Measurements from ENCODE around the gene CTRB2.

The CTRB2 gene

DNA sequence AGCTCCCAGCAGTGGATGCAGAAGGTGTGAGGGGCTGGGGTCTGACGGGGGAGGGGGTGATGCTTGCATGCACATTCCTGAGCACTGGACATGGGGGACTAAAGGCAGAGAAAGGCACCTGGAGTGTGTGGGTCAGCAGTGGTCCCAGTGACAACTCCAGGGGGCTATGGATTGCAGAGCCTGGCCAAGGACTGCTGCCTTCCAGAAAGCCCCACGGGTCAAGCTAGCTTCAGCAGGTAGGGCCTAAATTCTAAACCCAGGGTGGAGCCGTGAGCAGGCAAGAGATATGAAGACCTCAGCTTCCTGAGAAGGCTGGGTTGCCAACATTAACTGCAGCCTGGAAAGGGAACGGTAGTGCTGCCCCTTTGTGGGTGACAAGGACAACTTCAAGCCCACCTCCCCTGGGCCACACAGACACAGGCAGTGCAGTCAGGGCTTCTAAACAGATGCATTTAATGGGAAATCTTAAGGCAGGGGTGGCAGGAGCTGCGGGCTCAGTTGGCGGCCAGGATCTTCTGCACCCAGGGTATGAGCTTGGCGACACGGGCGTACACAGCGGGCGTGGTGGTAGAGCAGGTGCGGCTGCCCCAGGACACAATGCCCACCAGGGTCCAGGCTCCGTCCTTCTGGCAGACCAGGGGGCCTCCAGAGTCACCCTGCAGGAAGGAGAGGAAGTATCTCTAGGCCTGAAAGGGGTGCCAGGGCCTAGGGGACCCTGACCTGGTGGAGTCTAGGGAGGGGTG is 3.1 kb downstream of the CTRB2 start:
- DNase-seq = no peak

DNA sequence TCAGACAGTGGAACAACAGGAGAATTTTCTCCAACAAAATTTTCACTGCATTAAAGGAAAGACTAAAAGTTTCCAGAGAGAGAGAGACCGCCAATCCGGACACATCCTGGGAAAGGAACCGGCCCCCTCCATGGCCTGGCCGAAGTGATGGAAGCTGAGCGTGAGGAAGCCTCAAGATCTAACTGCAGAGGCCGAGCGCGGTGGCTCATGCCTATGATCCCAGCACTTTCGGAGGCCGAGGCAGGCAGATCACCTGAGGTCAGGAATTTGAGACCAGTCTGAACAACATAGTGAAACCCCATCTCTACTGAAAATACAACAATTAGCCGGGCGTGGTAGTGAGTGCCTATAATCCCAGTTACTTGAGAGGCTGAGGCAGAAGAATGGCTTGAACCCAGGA is 3.9 kb downstream of the CTRB2 start:
- DNase-seq = no peak

DNA sequence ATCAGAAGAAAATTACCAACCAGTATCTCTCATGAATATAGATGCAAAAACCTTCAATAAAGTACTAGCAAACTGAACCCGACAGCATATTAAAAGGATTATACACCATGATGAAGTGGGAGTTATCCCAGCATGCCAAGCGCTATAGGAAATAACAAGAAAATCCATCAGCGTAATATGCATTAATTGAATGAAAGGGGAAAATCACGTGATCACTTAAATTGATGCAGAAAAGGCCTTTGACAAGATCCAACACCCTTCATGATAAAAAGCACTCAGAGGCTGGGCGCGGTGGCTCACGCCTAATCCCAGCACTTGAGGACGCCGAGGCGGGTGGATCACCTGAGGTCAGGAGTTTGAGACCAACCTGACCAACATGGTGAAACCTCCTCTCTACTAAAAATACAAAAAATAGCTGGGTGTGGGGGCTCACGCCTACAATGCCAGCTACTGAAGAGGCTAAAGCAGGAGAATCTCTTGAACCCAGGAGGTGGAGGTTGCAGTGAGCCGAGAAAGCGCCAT is 4.8 kb downstream of the CTRB2 start:
- no peak for DNase-seq

DNA sequence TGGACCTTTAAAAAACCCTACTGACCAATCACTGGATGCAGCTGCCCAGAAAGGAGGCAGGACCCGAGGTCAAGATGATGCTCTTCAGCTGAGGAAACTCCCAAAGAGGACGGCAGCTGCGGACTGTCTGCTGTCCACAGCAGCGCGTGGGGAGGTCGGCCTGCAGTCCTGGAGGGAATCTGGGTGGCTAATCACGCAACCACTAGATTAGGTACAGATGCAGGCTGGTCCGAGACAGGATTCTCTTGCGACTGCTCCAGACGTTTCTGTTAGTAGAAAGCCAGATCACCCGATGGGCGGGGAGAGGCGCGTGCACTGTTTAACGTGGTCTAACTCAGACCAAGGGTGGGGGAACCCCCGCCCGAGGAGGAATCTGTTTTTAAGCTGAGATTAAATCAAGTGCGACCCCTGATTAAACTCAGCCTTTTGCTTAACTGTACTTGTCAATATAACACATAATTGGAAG is 8.8 kb downstream of the CTRB2 start:
- no peak for DNase-seq

DNA sequence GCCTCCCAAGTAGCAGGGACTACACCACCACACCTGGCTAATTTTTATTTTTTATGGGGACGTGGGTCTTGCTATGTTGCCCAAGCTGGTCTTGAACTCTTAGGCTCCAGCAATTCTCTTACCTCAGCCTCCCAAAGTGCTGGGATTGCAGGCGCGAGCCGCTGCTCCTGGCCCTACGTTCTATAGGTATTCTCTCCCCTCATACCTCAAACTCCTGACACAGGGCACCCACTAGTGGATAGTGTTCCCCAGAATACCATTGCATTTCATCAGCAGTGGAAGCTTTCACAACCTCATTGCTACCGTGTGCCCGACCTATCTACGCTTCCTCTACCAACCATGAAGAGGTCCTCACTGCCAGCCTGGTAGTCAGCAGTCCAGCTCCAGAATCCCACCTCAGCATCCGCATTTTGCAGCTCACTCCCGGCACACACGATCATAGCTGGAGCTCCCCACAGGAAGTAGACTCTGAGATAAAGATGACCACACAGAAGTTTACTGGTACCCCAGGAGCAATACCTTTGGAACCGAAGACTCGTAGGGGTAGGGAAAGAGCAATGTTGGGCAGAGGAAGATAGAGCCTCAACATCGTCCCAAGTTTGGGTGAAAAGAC is 9.3 kb downstream of the CTRB2 start:
- no peak for DNase-seq

DNA sequence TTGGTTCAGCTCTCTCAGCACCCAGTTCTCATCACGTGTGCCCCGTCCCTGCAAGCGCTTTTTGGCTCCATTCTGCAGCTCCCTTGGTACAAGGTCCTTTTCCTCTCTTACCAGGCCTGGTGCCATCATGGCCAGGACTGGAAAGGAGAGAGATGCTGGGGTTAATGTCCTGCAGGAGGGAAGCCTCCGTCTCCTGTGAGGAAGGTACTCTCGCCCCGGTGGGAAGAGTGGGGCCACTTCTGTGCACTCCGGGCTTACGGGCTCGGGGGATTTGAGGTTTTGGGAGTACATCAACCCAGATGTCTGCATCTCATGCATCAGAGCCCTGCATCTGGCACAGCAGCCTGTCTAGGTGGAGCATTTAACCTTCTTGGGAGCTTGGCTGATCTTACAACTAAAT is 10.1 kb downstream of the CTRB2 start:
- no peak for DNase-seq

DNA sequence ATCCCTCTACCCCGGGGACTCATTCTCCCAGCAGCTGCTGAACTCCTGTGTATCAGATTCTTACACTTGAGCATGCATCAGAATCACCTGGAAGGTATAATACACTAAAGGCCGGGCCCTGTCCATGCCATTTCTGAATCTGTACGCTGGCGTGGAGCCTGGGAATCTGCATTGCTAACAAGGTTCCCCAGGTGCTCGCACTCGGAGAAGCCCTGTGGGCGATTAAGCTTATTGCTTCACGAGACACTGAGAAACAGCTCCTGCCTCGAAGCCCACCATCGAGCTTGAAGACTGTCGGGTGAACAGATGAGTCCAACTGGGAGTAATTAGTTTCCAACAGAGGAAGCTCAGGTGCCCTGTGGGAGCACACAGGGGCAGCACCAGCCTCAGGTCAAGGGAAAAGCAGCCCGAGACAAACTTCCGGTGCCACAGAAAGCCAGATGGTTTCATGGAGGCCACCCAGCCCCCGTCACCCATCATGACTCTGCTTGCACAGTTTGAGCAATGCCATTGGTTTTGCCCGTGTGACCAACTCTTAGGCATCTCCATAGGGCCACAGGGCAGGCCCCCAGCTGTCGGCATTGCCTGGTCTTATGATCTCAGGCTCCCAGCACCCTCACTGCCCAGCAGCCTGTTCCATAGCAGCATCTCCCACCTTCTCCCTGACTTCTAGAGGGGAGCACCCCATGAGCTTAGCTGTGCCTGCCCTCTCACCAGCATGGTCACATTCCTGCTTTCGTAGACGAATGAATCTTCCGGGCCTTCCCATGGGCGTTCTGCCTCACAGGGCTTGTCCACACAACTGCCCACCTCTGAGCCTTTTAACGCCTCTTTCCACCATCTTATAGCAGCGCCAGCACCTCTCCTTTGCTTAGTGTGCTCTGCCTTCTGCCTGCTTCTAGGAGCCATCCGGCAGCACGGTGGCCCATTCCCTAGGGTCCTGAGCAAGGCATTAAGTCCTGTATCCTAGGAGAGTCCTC is 10.9 kb downstream of the CTRB2 start:
- no peak for DNase-seq

DNA sequence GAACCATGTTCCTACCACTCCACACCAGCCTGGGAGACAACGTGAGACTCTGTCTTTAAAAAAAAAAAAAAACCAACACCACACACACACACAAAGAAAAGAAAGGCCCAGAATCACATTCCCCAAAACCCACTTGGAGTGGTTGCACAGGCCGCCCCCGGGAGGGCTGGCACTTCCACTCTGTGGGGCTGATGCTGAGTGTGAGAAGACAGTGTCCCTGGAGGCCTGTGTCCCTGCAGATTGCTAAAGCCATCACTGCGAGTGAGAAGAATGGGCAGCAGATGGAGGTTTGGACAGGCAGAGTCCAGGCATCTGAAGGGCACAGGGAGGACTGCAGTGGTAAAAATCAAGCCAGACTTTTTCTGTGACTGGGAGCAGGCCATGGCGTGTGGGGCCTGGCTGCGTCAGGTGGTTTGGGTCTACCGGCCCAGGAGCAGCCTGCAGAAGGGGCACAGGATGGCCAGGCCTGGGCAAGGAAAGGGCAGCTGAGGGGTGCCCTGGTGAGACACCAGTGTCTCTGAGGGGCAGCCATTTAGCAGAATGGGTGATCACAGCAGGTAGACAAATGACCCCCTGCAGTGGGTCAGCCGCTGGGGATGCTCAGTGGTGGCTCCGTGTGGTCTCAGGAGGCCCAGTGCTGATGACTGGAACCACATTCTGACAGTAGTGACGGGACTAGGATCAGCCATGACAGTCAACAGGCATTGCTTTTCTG is 13.1 kb downstream of the CTRB2 start:
- DNase-seq = no peak

DNA sequence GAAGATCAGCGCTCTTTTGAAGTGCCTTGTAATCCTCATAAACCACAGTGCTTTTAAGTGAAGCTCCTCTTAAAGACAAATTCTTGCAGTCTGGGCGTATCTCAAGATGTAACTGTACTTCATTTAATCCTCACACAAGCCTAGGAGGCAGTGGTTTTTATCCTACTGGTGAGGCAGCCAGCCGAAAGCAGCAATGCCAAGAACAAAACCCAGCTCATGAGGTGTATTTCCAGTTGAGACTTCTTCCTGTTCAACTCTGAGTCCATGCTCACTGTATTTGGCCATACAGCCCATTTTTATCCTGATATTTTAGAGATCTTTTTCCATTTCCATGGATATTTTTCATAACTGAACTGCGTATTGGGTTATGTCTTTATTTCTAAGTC is 13.7 kb downstream of the CTRB2 start:
- no peak for DNase-seq

DNA sequence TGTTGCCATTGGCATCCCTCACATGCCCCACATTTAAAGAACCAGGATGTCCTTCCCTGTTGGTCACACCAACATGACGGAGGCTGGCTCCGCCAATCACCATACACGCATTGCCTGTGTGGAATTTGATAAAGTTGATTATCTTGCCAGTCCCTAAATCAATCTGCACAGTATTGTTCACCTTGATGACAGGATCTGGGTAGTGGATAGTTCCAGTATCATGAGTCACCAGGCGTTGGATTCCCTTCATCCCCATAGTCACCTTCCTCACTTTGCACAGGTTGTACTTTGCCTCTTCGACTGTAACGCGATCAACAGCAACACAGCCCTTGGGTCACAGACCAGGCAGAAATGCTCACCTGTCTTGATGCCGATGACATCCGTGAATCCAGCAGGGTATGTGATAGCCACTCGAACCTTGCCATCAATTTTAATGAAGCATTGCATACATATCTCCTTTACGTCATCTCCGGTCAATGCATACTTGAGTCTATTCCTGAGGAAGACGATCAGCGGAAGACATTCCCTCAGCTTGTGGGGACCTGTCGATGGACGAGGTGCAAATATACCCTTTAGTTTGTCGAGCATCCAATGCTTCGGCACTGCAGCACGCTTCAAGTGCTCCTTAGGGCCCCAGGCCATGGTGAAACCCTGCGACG is 14.2 kb downstream of the CTRB2 start:
- DNase-seq = no peak

DNA sequence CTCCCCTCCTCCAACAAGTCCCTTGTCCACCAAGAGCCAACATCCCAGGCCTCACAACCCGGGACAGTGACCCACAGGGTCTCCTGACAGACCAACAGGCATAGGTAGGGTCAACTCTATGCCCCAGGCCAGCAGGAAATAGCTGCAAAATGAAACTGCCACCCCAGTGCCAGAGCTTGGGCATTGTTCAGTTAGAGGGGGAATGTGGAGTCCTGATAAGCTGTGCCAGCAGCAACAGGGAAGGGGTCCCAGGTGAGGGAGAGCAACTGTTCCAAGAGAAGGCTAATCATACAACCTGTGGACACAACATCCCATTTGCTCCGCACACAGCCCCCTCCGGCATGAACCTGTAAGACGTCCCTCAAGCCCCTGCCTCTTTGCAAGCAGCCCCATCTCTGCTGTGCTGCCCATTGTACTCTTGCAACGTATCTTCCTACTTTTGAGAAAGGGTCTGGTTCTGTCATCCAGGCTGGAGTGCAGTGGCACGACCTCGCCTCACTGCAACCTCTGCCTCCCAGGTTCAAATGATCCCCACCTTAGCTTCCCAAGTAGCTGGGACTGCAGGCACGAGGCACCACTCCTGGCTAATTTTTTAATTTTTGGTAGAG is 17.2 kb downstream of the CTRB2 start:
- DNase-seq = no peak

DNA sequence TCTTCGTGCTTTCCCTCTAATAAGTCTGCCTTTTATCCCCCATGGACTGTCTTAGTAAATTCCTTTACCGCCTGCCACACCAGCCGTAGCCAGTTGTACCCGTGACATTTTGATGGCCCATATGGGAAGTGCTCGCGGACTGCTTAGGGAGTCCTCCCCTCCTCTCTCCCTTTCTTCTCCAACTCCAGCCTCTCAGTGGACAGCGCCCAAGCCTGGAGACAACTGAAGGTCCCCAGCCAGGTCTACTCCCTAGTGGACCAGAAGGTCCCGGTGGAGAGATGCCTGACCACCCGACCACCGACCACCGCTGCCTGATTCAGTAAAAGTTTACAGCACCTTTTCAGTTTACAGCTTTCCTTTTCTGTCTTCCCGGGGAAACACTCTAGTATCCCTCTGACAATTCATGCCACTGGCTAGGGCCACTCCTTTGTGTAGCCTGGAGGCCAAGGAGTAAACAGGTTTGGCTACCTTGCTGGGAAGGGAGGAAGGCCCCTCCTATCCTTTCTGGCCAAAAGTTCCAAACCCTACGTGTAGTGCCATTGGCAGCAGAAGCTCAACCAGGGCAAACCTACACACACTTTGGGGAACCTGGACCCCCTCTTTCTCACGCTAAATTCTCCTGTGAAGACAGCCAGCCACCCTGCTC is 18.0 kb downstream of the CTRB2 start:
- no peak for DNase-seq

DNA sequence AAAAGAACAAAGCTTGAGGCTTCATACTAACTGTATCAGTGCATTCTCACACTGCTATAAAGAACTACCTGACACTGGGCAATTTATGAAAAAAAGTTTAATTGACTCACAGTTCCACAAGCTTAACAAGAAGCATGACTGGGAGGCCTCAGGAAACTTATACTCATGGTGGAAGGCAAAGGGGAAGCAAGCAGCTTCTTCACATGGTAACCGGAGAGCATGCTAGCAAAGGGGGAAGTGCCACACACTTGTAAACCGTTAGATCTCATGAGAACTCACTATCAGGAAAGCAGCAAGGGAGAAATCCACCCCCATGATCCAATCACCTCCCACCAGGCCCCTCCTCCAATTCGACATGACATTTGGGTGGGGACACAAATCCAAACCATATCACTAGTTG is 25.3 kb downstream of the CTRB2 start:
- no peak for DNase-seq

DNA sequence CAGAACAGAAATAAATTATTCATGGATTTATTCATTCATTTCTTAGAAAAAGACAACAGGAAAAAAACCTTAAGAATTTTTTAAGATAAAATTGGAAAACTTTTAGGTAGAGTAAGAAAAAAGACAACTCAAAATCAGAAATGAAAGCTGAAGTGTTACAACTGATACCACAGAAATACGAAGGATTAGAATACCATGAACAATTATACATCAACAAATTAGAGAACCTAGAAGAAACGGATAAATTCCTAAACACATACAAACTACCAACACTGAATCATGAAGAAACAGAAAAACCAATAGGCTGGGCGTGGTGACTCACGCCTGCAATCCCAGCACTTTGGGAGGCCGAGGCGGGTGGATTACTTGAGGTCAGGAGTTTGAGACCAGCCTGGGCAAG is 27.8 kb downstream of the CTRB2 start:
- DNase-seq = no peak

DNA sequence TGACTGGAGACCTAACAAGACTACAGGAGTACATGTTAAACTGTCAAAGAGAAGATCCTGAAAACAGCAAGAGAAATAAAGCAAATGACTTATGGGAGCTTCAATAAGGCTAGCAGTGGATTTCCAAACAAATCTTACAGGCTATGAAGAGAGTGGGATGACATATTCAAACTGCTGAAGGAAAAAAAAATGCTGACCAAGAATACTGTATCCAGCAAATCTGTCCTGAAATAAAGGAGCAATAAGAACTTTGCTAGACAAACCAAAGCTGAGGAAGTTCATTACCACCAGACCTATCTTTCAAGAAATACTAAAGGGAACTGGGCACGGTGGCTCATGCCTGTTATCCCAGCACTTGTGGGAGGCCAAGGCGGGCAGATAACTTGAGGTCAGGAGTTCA is 30.0 kb downstream of the CTRB2 start:
- no peak for DNase-seq

DNA sequence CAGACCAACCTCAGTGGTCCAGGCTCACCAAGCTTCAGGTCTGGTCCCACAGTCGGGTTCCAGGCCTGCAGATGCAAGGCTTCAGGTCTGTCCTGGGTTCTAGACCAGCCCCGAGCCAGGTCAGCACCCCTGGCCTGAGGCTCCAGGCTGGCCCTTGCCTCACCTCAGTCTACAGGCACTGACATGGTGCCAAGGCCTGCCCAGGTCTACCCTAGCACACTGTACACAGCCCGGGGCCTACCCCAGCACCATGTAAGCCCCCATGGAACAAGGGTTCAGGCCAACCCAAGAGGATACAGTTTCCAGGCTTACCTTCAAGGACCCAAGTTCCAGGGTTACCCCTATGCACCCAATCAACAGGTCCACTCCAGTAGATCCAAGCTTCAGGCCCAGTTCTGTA is 31.9 kb downstream of the CTRB2 start:
- DNase-seq = no peak

DNA sequence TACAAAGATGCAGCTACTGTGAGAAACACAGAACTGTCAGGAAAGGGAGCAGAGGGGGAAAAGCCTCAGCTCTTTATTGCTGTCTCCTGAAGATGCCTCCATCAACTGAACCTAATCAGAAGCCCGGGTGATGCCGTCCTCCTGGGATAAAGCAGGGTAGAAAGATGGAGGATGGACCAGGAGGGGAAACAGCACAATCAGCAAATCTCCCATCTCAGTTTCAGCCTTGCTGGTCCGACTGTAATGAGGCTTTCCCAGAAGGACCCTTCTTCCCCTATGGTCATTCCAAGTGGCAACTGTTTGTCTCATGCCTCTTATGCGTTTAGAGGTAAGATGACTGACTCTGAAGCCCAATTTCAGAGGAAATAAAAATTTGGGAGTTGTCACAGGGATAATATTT is 34.4 kb downstream of the CTRB2 start:
- DNase-seq = no peak

DNA sequence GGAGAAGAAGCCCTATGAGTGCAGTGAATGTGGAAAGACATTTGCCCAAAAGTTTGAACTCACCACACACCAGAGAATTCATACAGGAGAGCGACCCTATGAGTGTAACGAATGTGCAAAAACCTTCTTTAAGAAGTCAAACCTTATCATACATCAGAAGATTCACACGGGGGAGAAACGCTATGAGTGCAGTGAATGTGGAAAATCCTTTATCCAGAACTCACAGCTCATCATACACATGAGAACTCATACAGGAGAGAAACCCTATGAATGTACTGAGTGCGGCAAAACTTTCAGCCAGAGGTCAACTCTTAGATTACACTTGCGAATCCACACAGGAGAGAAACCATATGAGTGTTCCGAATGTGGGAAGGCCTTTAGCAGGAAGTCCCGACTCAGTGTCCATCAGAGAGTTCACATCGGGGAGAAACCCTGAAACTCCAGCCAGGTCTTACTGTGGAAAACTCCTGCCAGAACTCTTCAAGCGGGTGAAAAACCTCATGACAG is 37.0 kb downstream of the CTRB2 start:
- DNase-seq = no peak

DNA sequence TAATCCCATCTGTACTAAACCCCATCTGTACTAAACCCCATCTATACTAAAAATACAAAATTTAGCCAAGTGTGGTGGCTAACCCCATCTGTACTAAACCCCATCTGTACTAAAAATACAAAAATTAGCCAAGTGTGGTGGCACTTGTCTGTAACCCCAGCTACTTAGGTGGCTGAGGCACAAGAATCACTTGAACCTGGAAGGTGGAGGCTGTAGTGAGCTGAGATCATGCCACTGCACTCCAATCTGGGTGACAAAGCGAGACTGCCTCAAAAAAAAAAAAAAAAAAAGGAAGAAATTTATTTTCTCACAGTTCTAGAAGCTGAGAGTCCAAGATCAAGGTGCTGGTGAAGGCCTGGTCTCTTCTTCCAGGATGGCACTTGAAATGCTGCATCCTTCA is 46.6 kb downstream of the CTRB2 start:
- no peak for DNase-seq

Measured in NCI-H2081 treated with DMSO at 0.1 percent for 48 hours (cell line).